ENCODE data around the gene EBF3.

GRCh38 chr10:130002606-130003005 is 38.5 kb upstream of the EBF3 start:
- TF ChIP-seq ELF1 (IDR thresholded peaks at IDR 0.05; ENCODE audit: borderline replicate concordance, low read depth), result no peak
- no peak for TF ChIP-seq POLR2A (IDR thresholded peaks at IDR 0.05; ENCODE audit: borderline replicate concordance, extremely low read depth, insufficient read depth, insufficient read length)
- TF ChIP-seq POLR2AphosphoS5 (IDR thresholded peaks at IDR 0.05; ENCODE audit: low read depth, low read length), result no peak
- no peak for TF ChIP-seq EZH2 (IDR thresholded peaks at IDR 0.05)
- TF ChIP-seq SIN3A (IDR thresholded peaks at IDR 0.05; ENCODE audit: low read depth), result no peak

All from HCT116 (cell line).